ENCODE data around the gene MARCHF3.

The MARCHF3 gene

GRCh38 chr5:126888175-126888574, 142.2 kb downstream of the MARCHF3 start:
- DNase-seq (ENCODE audit: low read depth, low spot score) = no peak
- Histone ChIP-seq H3K9ac (ENCODE audit: insufficient read length) (no peak overlapping the region), H3K36me3 (ENCODE audit: insufficient read depth, low read length) (no peaks in the 10 kb centered on the region), H3K4me3 (no peak overlapping the region), H3K9me3 (ENCODE audit: low read depth, low read length) (no peaks in the 10 kb centered on the region), H3K27ac (no peak overlapping the region)
- TF ChIP-seq FOXP2 (optimal IDR thresholded peaks at IDR 0.05; ENCODE audit: control extremely low read depth, extremely low read length, insufficient read depth) (no peak), POLR2AphosphoS5 (IDR thresholded peaks at IDR 0.05; ENCODE audit: borderline replicate concordance, low read depth, low read length) (no peak), EZH2 (IDR thresholded peaks at IDR 0.05) (no peak)

- H3K9me3 ChIP-seq (ENCODE audit: low read depth, low read length) = no peaks in the 10 kb centered on the region
- no peaks in the 10 kb centered on the region for H3K36me3 ChIP-seq (ENCODE audit: insufficient read depth, low read length)
- H3K27ac ChIP-seq = no peak overlapping the region
- no peak for TF ChIP-seq EZH2 (IDR thresholded peaks at IDR 0.05)
- TF ChIP-seq FOXP2 (optimal IDR thresholded peaks at IDR 0.05; ENCODE audit: control extremely low read depth, extremely low read length, insufficient read depth) = no peak
- no peak for TF ChIP-seq POLR2AphosphoS5 (IDR thresholded peaks at IDR 0.05; ENCODE audit: borderline replicate concordance, low read depth, low read length)
- DNase-seq (ENCODE audit: low read depth, low spot score) = no peak
- no peak overlapping the region for H3K4me3 ChIP-seq
- H3K9ac ChIP-seq (ENCODE audit: insufficient read length) = no peak overlapping the region
These were observed 146.0 kb downstream of the MARCHF3 start for GRCh38 chr5:126884269-126884819.

GRCh38 chr5:126883564-126884245, 146.7 kb downstream of the MARCHF3 start:
- Histone ChIP-seq H3K36me3 (ENCODE audit: insufficient read depth, low read length) (no peaks in the 10 kb centered on the region), H3K9ac (ENCODE audit: insufficient read length) (no peak overlapping the region), H3K27ac (no peak overlapping the region), H3K4me3 (no peak overlapping the region), H3K9me3 (ENCODE audit: low read depth, low read length) (no peaks in the 10 kb centered on the region)
- TF ChIP-seq EZH2 (IDR thresholded peaks at IDR 0.05) (no peak), FOXP2 (optimal IDR thresholded peaks at IDR 0.05; ENCODE audit: control extremely low read depth, extremely low read length, insufficient read depth) (no peak), POLR2AphosphoS5 (IDR thresholded peaks at IDR 0.05; ENCODE audit: borderline replicate concordance, low read depth, low read length) (no peak)
- DNase-seq (ENCODE audit: low read depth, low spot score) = no peak

- Histone ChIP-seq H3K36me3 (ENCODE audit: insufficient read depth, low read length) (no peaks in the 10 kb centered on the region), H3K27ac (no peak overlapping the region), H3K4me3 (no peak overlapping the region), H3K9ac (ENCODE audit: insufficient read length) (no peak overlapping the region), H3K9me3 (ENCODE audit: low read depth, low read length) (no peaks in the 10 kb centered on the region)
- TF ChIP-seq FOXP2 (optimal IDR thresholded peaks at IDR 0.05; ENCODE audit: control extremely low read depth, extremely low read length, insufficient read depth) = no peak
- TF ChIP-seq POLR2AphosphoS5 (IDR thresholded peaks at IDR 0.05; ENCODE audit: borderline replicate concordance, low read depth, low read length) = no peak
- no peak for TF ChIP-seq EZH2 (IDR thresholded peaks at IDR 0.05)
- DNase-seq (ENCODE audit: low read depth, low spot score) = no peak
These were observed 148.3 kb downstream of the MARCHF3 start for GRCh38 chr5:126881821-126882600.

- no peaks in the 10 kb centered on the region for H3K36me3 ChIP-seq (ENCODE audit: insufficient read depth, low read length)
- TF ChIP-seq POLR2AphosphoS5 (IDR thresholded peaks at IDR 0.05; ENCODE audit: borderline replicate concordance, low read depth, low read length) (no peak), EZH2 (IDR thresholded peaks at IDR 0.05) (no peak), FOXP2 (optimal IDR thresholded peaks at IDR 0.05; ENCODE audit: control extremely low read depth, extremely low read length, insufficient read depth) (no peak)
- no peak for DNase-seq (ENCODE audit: low read depth, low spot score)
These were observed 151.7 kb downstream of the MARCHF3 start for GRCh38 chr5:126878634-126879033.

GRCh38 chr5:126878085-126878484, 152.3 kb downstream of the MARCHF3 start:
- no peak overlapping the region for H3K9ac ChIP-seq (ENCODE audit: insufficient read length)

More at GRCh38 chr5:126878634-126879033, 151.7 kb downstream of the MARCHF3 start:
- H3K9ac ChIP-seq (ENCODE audit: insufficient read length) = no peak overlapping the region
- H3K4me3 ChIP-seq = no peak overlapping the region
- H3K27ac ChIP-seq = no peak overlapping the region
- no peaks in the 10 kb centered on the region for H3K9me3 ChIP-seq (ENCODE audit: low read depth, low read length)

GRCh38 chr5:126877602-126878001, 152.8 kb downstream of the MARCHF3 start:
- Histone ChIP-seq H3K9ac (ENCODE audit: insufficient read length) (no peak overlapping the region), H3K4me3 (no peak overlapping the region), H3K9me3 (ENCODE audit: low read depth, low read length) (no peaks in the 10 kb centered on the region), H3K27ac (no peak overlapping the region), H3K36me3 (ENCODE audit: insufficient read depth, low read length) (no peaks in the 10 kb centered on the region)
- TF ChIP-seq FOXP2 (optimal IDR thresholded peaks at IDR 0.05; ENCODE audit: control extremely low read depth, extremely low read length, insufficient read depth) (no peak), POLR2AphosphoS5 (IDR thresholded peaks at IDR 0.05; ENCODE audit: borderline replicate concordance, low read depth, low read length) (no peak), EZH2 (IDR thresholded peaks at IDR 0.05) (no peak)
- no peak for DNase-seq (ENCODE audit: low read depth, low spot score)

More at GRCh38 chr5:126878085-126878484, 152.3 kb downstream of the MARCHF3 start:
- no peak overlapping the region for H3K4me3 ChIP-seq
- H3K36me3 ChIP-seq (ENCODE audit: insufficient read depth, low read length) = no peaks in the 10 kb centered on the region
- DNase-seq (ENCODE audit: low read depth, low spot score) = no peak
- H3K9me3 ChIP-seq (ENCODE audit: low read depth, low read length) = no peaks in the 10 kb centered on the region
- TF ChIP-seq POLR2AphosphoS5 (IDR thresholded peaks at IDR 0.05; ENCODE audit: borderline replicate concordance, low read depth, low read length) (no peak), EZH2 (IDR thresholded peaks at IDR 0.05) (no peak), FOXP2 (optimal IDR thresholded peaks at IDR 0.05; ENCODE audit: control extremely low read depth, extremely low read length, insufficient read depth) (no peak)
- H3K27ac ChIP-seq = no peak overlapping the region

- Histone ChIP-seq H3K9me3 (ENCODE audit: low read depth, low read length) (no peaks in the 10 kb centered on the region), H3K36me3 (ENCODE audit: insufficient read depth, low read length) (no peaks in the 10 kb centered on the region), H3K4me3 (no peak overlapping the region), H3K27ac (no peak overlapping the region), H3K9ac (ENCODE audit: insufficient read length) (no peak overlapping the region)
- no peak for DNase-seq (ENCODE audit: low read depth, low spot score)
- no peak for TF ChIP-seq FOXP2 (optimal IDR thresholded peaks at IDR 0.05; ENCODE audit: control extremely low read depth, extremely low read length, insufficient read depth)
- no peak for TF ChIP-seq POLR2AphosphoS5 (IDR thresholded peaks at IDR 0.05; ENCODE audit: borderline replicate concordance, low read depth, low read length)
These were observed 155.0 kb downstream of the MARCHF3 start for GRCh38 chr5:126875303-126875785.

Data from SK-N-MC (cell line).